ENCODE data around the gene ADAMTS17. TPM values are rescaled to one million over a fixed set of nuclear protein-coding genes. Genes with fewer than 3 reads are reported as not detected.
A peak's percentile ranks its signal among the peaks of the same experiment; 100 is the strongest.

Gene ADAMTS17
- total RNA-seq, 4 donors from 2014 or later, result 6.0 to 17.6 (median 8.2) TPM

DNA sequence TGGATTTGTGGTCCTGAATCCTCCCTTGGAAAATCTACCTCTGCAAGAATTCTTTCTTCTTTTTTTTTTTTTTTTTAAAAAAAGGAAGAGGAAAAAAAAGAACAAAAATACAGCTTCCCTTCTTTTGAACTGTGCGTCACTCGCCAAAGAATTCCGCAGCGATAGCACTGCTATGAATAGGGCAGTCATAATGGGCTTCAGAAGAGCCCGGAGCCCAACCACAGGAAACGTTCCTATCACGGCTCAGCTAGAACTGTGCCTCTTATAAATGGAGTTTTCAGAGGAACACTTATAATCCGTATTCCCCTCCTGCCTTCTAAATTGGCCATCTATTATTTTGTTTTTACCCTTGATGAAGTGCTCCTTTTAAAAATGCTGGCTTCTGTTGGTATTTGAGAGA, 227.7 kb downstream of the ADAMTS17 start:
- DNase-seq, result peak; percentile 20
- in situ Hi-C loops (cut with MboI; ENCODE audit: low pct_ligation_motif_present in 1 of 4, low pct_unique_long_range_greater_than_20kb in 1 of 4, low sequenced_read_pairs in 3 of 4) (no loop called here), intact Hi-C loops (cut with DNase I; ENCODE audit: low total_unique reads) (no loop called here)
- Histone ChIP-seq H3K9me3 (no peaks in the 10 kb centered on the region), H3K36me3 (no peaks in the 10 kb centered on the region), H3K4me3 (no peak overlapping the region), H3K4me1 (peaks cover 5 to 32% (median 13%) of the 10 kb centered on the region in 4 donors), H3K27ac (peak overlapping the region; percentile 39 to 74 (median 50)), H3K27me3 (no peaks in the 10 kb centered on the region)
- TF ChIP-seq EP300 (IDR thresholded peaks at IDR 0.05; ENCODE audit: low read depth) (no peak), POLR2AphosphoS5 (IDR thresholded peaks at IDR 0.05) (no peak), POLR2A (IDR thresholded peaks at IDR 0.05) (no peak)
- TF ChIP-seq, protein P1, sequence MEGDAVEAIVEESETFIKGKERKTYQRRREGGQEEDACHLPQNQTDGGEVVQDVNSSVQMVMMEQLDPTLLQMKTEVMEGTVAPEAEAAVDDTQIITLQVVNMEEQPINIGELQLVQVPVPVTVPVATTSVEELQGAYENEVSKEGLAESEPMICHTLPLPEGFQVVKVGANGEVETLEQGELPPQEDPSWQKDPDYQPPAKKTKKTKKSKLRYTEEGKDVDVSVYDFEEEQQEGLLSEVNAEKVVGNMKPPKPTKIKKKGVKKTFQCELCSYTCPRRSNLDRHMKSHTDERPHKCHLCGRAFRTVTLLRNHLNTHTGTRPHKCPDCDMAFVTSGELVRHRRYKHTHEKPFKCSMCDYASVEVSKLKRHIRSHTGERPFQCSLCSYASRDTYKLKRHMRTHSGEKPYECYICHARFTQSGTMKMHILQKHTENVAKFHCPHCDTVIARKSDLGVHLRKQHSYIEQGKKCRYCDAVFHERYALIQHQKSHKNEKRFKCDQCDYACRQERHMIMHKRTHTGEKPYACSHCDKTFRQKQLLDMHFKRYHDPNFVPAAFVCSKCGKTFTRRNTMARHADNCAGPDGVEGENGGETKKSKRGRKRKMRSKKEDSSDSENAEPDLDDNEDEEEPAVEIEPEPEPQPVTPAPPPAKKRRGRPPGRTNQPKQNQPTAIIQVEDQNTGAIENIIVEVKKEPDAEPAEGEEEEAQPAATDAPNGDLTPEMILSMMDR (IDR thresholded peaks at IDR 0.05), result no peak
- 44 to 76% methylated on average over 5 to 8 of the region's 8 CpGs for WGBS, 2 donors (ENCODE audit: low coverage in 1 of 2)

DNA sequence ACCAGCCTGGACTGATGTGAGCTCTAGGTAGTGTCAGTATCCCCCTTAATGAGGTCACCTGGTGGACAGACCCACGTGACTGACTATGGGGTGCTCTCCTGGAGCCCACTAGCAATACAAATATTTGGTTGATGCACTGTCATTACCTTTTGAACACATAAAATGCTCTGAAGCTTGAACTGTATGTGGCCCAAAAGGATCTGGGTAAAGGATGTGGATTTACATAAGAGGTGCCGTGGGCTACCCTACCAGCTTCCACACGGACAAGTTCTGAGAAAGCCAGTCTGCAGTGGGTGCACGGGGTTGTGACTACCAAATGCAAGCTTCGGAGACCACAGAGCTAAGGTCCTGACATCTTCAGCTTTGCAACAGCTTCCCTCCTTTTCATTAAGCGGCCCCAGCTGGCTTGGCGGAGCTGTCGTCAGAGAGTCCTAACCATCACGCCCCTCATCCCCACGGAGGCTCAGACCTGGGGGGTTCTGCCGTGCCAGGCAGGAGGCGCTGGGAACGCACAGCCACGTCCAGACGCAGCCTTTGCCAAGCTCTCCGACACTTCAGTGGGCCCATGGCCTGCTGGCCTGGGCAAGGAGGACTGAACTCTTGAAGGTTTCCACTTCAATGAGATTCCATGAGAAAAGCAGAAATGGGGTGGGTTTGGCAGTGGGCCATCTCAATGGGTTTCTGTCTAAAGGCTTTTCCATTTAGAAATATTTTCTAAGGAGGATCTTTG, 228.3 kb downstream of the ADAMTS17 start:
- in situ Hi-C loops (cut with MboI; ENCODE audit: low pct_ligation_motif_present in 1 of 4, low pct_unique_long_range_greater_than_20kb in 1 of 4, low sequenced_read_pairs in 3 of 4) (no loop called here), intact Hi-C loops (cut with DNase I; ENCODE audit: low total_unique reads) (no loop called here)
- no peak for DNase-seq
- Histone ChIP-seq H3K27ac (peak overlapping the region; percentile 39 to 74 (median 50)), H3K4me1 (peaks cover 5 to 32% (median 13%) of the 10 kb centered on the region in 4 donors), H3K36me3 (no peaks in the 10 kb centered on the region), H3K9me3 (no peaks in the 10 kb centered on the region), H3K4me3 (no peak overlapping the region), H3K27me3 (no peaks in the 10 kb centered on the region)
- TF ChIP-seq EP300 (IDR thresholded peaks at IDR 0.05; ENCODE audit: low read depth) (no peak), POLR2AphosphoS5 (IDR thresholded peaks at IDR 0.05) (no peak), POLR2A (IDR thresholded peaks at IDR 0.05) (no peak)
- TF ChIP-seq, protein P1 (IDR thresholded peaks at IDR 0.05), result no peak
- WGBS, 2 donors (ENCODE audit: low coverage in 1 of 2), result 70% methylated on average over 16 of the region's 16 CpGs; no CpG with 5 or more reads in 1 of the 2 donors

DNA sequence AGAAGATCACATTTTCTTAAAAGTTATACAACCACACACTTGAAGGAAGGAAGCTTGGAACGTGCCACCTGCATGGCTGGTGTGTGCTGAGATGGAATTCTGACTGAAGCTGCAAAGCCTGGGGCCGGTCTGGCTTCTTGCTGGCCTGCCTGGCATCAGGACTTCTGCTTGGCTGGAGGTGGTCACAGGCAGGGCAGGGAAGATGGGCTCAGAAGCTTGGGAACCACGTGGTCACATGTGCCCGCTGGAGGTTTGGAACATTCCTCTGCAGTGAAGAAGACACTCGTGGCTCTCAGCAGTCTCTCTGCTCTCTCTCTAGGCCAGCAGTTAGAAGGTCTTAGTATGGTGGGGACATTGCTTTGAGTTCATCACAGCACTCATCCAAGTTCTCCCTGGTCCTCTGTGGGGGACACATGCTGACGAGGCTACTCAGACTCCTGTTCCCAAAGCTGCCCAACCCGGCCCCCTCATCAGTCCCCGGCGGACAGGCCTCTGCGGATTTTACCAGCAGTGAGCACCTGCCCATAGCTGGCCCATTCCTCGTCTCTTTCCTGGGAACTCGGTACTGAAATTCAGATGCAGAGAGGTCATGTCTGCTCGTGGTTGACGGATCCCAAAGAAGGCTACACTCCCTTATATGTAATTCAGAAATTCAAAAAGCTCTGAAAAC, 229.0 kb downstream of the ADAMTS17 start:
- no peaks in the 10 kb centered on the region for H3K36me3 ChIP-seq
- no peaks in the 10 kb centered on the region for H3K9me3 ChIP-seq
- peak overlapping the region in 2 of 4 donors; percentile 28 to 74 for H3K27ac ChIP-seq
- no peaks in the 10 kb centered on the region for H3K27me3 ChIP-seq
- TF ChIP-seq POLR2AphosphoS5 (IDR thresholded peaks at IDR 0.05), result no peak
- no peak for TF ChIP-seq POLR2A (IDR thresholded peaks at IDR 0.05)
- no peak for TF ChIP-seq EP300 (IDR thresholded peaks at IDR 0.05; ENCODE audit: low read depth)
- TF ChIP-seq, protein P1 (IDR thresholded peaks at IDR 0.05), result no peak
- in situ Hi-C loops (cut with MboI; ENCODE audit: low pct_ligation_motif_present in 1 of 4, low pct_unique_long_range_greater_than_20kb in 1 of 4, low sequenced_read_pairs in 3 of 4), result no loop called here
- no peak overlapping the region for H3K4me3 ChIP-seq
- intact Hi-C loops (cut with DNase I; ENCODE audit: low total_unique reads), result no loop called here
- 77 to 89% methylated on average over 6 to 14 of the region's 14 CpGs for WGBS, 2 donors (ENCODE audit: low coverage in 1 of 2)
- DNase-seq, result no peak
- peaks cover 5 to 32% (median 13%) of the 10 kb centered on the region in 4 donors for H3K4me1 ChIP-seq

DNA sequence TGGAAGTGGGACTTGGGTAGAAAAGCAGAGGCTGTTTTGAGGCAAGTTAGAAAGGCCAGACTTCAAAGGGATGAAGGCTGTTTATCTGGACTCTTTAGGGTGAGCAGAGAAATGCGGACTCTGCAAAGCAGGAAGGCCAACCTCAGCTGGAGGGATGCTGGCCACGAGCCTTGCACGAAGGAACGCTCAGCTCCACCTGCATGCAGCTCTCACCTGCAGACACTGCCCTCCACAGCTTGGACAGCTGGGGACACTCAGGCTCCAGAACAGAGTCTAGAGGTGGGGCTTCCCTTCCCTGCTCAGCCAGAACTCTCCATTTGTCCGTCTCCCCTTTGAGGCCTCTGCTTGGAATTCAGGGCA, 229.7 kb downstream of the ADAMTS17 start:
- H3K36me3 ChIP-seq, result no peaks in the 10 kb centered on the region
- peak overlapping the region; percentile 16 to 74 (median 38) for H3K27ac ChIP-seq
- no peaks in the 10 kb centered on the region for H3K27me3 ChIP-seq
- peaks cover 5 to 32% (median 13%) of the 10 kb centered on the region in 4 donors for H3K4me1 ChIP-seq
- 78 to 80% methylated on average over 1 to 5 of the region's 5 CpGs for WGBS, 2 donors (ENCODE audit: low coverage in 1 of 2)
- in situ Hi-C loops (cut with MboI; ENCODE audit: low pct_ligation_motif_present in 1 of 4, low pct_unique_long_range_greater_than_20kb in 1 of 4, low sequenced_read_pairs in 3 of 4), result no loop called here
- intact Hi-C loops (cut with DNase I; ENCODE audit: low total_unique reads), result no loop called here
- H3K9me3 ChIP-seq, result no peaks in the 10 kb centered on the region
- DNase-seq, result no peak
- H3K4me3 ChIP-seq, result no peak overlapping the region
- TF ChIP-seq, protein P1 (IDR thresholded peaks at IDR 0.05), result no peak
- TF ChIP-seq POLR2A (IDR thresholded peaks at IDR 0.05) (no peak), POLR2AphosphoS5 (IDR thresholded peaks at IDR 0.05) (no peak), EP300 (IDR thresholded peaks at IDR 0.05; ENCODE audit: low read depth) (no peak)
